SIG-M5 treated with dmso at 0.1 percent for 504 hours (cell line): Measurements from ENCODE around the gene GALNT13.

Experiments used
- DNase-seq: peaks from one replicate; lab custom pipeline; 2025; ENCODE audit not compliant: unreplicated experiment; lab: John Stamatoyannopoulos, UW

Gene GALNT13

GRCh38 chr2:154097833-154098398 is 226.2 kb downstream of the GALNT13 start:
- DNase-seq: no peak

DNA sequence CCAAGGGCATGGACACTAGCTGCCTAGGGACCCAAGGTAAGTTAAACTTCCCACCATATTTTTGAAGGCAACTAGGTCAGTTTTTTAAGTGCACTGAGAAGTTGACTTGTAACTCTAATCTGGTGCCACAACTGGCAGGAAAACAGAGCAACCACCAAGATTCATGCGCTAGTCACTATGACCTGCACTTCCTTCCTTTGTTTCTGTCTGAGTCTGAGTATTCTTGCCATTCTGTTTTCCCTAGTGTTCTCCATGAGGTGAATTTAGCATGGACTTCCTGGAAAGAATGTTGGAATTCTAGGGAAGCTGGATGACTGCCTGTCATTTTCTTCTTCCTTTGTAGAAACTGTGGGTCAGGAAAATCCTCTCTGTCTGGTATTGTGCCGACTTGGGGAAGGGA is 249.0 kb downstream of the GALNT13 start:
- DNase-seq: no peak

DNA sequence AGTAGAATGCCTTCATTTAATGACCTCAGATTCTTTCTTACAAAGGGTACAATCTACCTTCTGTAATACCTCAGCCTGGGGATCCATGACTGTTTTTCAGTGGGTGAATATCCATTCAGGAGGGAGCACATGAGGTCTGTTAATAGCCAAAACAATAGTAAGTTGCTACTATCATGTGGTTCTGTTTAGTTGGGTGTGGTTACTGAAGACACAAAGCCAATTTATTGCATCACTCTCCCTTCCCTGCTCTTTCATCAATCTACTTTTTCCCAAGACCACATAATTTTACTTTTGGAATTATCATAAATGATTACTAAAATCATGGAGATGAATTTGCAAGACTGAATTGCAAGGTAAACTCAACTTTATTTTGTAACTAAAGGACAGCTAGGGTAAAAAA is 254.2 kb downstream of the GALNT13 start:
- no peak for DNase-seq

GRCh38 chr2:154130821-154131220 is 259.1 kb downstream of the GALNT13 start:
- DNase-seq: no peak

DNA sequence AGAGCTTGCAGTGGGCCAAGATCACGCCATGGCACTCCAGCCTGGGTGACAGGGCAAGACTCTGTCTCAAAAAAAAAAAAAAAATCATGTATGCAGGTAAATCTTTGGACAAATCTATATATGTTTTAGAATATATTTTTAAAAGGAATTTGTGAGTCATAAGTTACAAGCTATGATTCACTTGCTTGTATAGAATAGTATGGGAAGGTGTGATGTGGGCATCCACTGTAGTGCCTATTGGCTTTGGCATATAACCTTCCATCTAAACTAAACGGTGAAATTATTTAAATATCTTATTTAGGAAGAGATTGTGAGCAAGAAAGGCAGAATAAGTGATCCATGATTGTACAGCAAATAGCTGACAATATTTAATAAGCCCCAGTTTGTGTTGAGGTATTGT is 261.1 kb downstream of the GALNT13 start:
- DNase-seq: no peak

DNA sequence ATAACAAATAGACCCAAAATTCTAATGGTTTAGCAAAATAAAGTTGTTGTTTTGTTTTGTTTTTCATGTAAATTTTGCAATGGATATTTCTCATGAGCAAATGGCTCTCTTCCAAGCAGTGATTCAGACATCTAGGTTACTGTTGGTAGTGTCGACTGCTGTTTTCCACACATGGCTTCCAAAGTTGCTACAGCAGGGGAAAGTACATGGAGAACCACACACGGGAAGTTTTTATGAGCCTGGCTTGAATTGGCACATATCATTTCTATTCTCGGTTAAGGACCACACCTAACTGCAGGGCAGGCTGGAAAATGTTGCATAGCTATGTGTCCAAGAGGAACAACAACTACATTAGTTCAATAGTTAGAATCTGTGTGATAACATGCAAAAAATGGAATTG is 262.1 kb downstream of the GALNT13 start:
- no peak for DNase-seq

DNA sequence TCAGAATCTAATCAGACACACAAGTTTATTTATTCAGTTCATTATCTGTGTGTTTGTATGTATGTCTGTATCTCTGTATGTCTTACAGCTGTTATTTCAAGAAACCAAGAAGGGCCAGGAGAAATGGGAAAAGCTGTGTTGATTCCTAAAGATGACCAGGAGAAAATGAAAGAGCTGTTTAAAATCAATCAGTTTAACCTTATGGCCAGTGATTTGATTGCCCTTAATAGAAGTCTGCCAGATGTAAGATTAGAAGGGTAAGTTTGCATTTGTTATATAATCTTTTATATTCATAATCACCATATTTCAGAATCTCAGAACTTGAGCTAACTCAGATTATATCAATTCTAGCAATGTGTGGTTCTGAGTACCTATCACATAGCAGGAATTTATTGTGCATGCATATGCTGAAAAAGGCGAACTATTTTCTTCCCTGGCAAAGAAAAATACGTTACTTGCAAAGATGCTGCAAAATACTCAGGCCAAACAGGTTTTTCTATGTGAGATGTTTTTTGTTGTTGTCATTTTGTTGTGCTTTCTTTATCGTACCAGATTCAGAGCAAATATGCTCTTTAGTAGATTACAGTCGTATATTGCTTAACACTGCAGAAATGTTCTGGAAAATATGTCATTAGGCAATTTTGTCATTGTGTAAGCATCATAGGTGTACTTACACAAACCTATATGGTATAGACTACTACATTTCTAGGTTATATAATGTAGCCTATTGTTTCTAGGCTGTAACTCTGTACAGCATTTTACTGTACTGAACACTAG is 268.7 kb downstream of the GALNT13 start:
- no peak for DNase-seq

DNA sequence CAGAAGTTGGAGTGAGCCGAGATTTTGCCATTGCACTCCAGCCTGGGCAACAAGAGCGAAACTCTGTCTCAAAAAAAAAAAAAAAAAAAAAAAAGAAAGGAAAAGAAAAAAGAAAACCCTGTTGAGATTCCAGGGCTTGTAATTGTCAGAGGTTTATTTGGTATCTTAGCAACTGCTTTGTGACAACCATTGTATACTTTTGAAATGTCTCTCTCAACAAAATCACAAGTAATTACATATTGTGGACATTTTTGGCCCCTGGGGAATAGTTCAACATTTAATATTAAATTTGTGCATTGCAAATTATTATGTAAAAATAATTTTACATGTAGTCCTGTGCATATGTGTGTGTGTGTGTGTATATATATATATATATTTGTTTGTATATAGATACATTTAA is 270.8 kb downstream of the GALNT13 start:
- no peak for DNase-seq

DNA sequence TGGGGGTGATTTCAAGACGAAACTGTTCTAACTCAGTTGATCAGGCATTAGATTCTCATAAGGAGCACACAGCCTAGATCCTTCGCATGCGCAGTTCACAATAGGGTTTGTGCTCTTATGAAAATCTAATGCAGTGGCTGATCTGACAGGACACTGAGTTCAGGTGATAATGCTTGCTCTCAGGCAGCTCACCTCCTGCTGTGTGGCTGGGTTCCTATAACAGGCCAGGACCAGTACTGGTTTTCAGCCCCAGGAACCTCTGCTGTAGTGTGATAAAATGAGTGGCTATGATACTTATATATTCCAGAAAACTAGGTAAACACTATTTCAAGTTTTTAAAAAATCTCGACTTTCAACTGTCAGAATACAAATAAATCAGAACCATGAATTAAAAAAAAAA is 271.4 kb downstream of the GALNT13 start:
- no peak for DNase-seq

DNA sequence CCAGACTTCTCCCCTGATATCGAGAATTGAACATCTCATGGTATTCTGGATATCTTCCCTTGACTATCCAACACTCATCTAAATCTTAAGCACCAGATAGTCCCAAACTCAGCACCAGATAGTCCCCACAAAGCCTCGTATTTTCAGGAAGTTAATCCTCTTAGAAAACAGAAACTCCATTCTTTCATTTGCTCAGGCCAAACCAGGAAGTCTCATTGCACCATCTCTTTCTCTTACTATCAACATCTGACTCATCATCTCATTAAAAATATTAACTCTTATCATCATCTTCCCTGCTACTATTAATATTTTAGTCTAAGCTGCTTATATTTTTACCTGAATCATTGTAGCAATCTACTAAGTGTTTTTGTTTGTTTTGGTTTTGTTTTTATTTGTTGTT is 286.4 kb downstream of the GALNT13 start:
- DNase-seq: no peak

DNA sequence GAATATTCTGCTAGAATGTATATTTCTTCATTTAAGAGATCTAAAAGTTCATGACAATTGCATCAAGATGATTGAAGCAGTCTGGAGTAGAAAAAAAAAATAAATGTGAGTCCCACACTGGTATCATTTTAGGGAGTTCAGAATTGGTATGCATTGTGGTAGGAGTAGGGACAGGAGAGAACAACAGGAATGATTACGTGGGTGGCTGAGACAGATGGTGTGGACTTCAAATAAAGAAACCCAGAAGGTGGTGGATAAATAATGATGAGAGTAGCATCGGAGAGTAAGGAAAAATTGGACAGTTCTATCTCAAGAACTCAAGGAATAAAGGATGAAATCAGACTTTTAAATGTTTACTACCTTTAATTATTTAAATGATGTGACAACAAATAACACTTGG is 289.6 kb downstream of the GALNT13 start:
- DNase-seq: no peak

GRCh38 chr2:154170400-154170799 is 298.7 kb downstream of the GALNT13 start:
- no peak for DNase-seq

DNA sequence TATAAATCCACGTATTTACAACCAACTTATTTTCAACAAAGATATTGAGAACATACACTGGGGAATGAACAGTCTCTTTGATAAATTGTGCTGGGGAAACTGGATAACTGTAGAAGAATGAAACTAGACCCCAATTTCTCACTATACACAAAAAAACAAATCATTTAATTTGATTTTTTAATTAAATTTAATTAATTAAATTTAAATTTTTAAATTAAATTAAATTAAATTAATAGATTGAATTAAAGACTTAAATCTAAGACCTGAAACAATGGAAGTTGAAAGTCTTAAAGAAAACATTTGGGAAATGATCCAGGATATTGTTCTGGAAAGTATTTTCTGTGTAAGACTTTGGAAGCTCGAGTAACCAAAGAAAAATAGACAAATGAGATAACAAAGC is 301.4 kb downstream of the GALNT13 start:
- no peak for DNase-seq

GRCh38 chr2:154173919-154174318 is 302.2 kb downstream of the GALNT13 start:
- no peak for DNase-seq

- no peak for DNase-seq
Observed at GRCh38 chr2:154182008-154182407, 310.3 kb downstream of the GALNT13 start.

DNA sequence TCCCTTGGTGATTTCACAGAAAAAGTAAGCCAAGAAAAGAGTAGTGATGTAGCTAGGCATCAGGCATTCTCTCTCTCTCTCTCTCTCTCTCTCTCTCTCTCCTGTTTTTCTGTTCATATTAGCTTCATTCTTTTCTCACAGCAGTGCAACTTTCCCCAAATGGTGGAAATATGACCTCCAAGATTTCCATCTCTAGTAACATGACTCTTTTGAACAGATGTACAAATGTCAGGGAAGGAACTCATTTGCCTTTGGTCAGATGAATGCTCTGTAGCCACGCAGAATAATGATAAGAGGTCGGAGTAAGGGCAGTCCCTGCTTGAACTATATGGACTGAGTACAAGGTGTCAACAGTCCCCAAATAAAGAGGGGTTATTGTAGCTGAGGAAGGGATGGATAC is 316.2 kb downstream of the GALNT13 start:
- no peak for DNase-seq

- no peak for DNase-seq
Observed at GRCh38 chr2:154189953-154190352, 318.2 kb downstream of the GALNT13 start.

- no peak for DNase-seq
Observed at GRCh38 chr2:154193246-154193645, 321.5 kb downstream of the GALNT13 start.

DNA sequence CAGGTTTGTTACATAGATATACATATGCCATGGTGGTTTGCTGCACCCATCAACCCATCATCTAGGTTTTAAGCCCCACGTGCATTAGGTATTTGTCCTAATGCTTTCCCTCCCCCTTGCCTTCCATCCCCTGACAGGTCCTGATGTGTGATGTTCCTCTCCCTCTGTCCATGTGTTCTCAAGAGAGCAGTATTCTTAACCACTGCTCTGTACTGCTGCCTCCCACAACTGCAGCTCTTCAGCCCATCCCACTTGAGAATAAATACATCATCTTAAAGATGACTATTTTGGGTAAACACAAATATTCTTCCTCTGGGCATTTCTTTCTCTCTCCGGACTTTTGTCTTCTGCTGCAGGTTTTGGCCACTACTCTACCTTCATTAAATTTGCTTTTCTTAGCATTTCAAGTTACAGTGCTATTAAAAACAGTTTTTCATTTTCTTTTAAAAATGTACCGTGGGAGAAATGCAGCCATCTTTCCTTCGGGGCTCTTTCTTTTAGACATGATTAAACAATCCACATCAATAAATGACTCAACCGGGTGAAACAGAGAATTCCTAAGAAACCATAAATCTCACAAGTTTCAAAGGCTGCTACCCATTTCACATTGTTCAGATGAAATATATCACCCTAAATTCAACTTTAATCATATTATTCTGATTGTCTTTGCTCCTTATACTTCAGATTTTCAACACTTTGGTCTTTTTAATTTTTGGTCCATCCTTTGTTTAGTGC is 323.4 kb downstream of the GALNT13 start:
- no peak for DNase-seq

DNA sequence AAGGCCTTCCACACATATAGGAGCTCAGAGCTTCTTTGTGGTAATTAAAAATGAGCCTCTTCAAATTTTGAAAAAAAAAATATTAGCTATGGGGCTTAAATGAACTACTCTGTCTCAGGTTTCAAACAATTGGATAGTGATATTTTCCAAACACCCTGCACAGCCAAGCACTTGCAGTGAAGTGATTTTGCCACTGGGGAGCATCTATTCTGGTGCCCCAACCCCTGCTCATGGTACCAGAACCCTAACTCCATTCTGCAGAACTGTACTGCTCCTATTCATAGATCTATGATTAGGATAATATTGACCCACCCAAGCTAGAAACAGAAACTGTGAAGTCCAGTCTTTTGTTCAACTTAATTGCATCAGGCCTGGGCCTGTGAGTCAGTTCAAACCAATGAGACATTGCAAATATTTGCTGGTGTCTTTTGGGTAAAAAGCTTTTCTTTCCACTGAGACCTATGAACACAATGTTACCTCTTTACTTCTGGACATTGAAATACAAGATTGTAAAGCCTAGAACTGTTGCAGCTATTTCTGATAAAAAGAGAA is 324.0 kb downstream of the GALNT13 start:
- no peak for DNase-seq

DNA sequence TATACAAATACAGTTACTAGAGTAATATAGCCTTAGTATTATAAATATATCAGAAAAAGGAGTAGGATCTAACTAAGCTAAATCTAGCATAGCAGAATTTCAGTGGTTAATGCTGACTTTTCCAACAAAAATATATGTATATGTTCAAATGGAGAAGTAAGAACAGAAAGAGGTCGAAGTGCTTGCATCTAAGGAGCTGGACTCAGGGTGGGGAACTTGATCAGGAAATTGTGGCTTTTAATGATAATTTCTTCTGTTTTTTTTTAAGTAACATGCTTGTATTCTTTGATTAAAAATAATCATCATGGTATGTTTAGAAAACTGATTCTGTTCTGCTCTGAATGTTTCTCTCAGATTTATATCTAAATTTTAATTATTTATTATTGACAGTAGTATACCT is 327.1 kb downstream of the GALNT13 start:
- DNase-seq: no peak

GRCh38 chr2:154203206-154203605 is 331.5 kb downstream of the GALNT13 start:
- DNase-seq: no peak
